ENCODE results near the gene ZBTB32.

The ZBTB32 gene

DNA sequence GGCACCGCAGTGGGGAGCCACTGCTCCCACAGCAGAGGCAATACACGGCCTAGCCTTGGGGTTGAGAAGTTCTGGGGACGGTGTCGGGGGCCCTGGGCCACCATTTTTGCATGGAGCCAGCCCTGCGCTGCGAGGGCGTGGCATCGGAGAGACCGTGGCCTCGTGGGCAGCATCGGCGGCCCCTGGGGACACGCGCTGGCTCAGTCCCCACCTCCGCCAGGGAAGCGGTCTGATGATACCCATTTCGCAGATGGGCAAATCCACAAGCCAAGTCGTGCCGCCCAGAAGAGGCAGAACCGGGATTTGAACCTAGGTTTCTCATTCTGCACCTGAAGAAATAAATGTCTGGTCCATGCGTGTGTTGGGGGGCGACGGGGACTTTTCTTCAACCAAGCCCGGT, 39.2 kb upstream of the ZBTB32 start:
- DNase-seq (ENCODE audit: low read depth in 2 of 2): no peak
- H3K4me3 ChIP-seq (replicated peaks in 1 of 2; ENCODE audit: low read depth in 2 of 2, low read length in 2 of 2): no peak overlapping the region
- TF ChIP-seq CTCF (IDR thresholded peaks at IDR 0.05; ENCODE audit: low read depth, low read length): no peak

DNA sequence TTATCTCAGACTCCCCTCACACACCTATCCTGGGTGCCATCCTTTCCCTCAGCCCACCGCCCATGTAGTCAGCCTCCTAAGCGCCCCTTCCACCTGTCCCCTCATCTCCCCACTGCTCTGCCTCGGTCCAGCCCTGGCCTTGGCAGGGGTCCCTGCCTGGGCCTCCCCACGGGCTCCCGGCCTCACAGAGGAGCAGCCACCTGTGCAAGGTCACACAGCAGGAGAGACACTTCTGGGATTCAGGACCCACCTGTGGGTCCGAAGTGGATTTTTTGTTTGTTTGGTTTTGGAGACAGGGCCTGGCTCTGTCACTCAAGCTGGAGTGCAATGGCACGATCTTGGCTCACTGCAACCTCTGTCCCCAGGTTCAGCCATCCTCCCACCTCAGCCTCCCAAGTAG, 38.8 kb upstream of the ZBTB32 start:
- TF ChIP-seq CTCF (IDR thresholded peaks at IDR 0.05; ENCODE audit: low read depth, low read length): no peak
- DNase-seq (ENCODE audit: low read depth in 2 of 2): no peak
- no peak overlapping the region for H3K4me3 ChIP-seq (replicated peaks in 1 of 2; ENCODE audit: low read depth in 2 of 2, low read length in 2 of 2)

- DNase-seq (ENCODE audit: low read depth in 2 of 2): no peak
- TF ChIP-seq CTCF (IDR thresholded peaks at IDR 0.05; ENCODE audit: low read depth, low read length): no peak
- no peak within 1 kb of the TSS for H3K4me3 ChIP-seq (replicated peaks in 1 of 2; ENCODE audit: low read depth in 2 of 2, low read length in 2 of 2)
These were observed 38.0 kb upstream of the ZBTB32 start, which contains the start of gene UPK1A for GRCh38 chr19:35666251-35666913. TSS of gene UPK1A (plus strand) at chr19:35666517. CDS start at chr19:35666813, 296 bp downstream.

DNA sequence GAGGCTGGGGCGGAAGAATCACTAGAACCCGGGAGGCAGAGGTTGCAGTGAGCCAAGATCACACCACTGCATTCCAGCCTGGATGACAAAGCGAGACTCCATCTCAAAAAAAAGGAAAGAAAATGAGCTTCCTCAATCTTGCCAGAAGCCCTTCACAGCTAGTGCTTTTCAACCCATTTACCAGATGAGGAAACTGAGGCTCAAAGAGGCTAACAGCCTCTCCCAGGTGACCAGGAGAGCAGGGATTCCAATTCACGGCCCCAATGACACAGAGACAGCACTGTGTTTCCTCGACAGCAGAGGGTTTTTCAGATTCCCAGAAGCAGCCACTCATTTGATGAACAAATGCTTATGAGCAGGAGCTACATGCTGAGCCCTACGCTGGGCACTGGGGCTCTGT, 34.8 kb upstream of the ZBTB32 start:
- no peak for TF ChIP-seq CTCF (IDR thresholded peaks at IDR 0.05; ENCODE audit: low read depth, low read length)

DNA sequence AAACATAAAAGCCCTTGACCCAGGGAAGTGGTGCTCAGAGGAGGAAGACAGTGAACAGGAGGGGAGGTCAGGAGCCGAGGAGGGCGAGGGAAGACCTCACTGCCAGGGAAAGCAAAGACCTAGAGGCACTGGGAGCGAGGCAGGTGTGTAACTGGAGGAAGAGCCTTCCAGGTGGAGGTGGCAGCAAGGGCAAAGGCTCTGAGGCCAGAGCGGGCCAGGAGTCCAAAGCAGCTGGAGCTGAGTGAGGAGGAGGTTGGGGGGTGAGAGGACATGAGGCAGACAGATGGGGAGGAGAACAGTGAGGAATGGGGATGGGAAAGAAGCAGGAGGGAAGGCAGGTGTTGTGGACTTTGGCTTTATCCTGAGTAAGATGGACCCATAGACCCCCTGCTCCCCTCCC, 34.4 kb upstream of the ZBTB32 start:
- H3K4me3 ChIP-seq (replicated peaks in 1 of 2; ENCODE audit: low read depth in 2 of 2, low read length in 2 of 2): no peak overlapping the region
- DNase-seq (ENCODE audit: low read depth in 2 of 2): no peak
- TF ChIP-seq CTCF (IDR thresholded peaks at IDR 0.05; ENCODE audit: low read depth, low read length): no peak

More for the DNA sequence above, 34.8 kb upstream of the ZBTB32 start:
- no peak for DNase-seq (ENCODE audit: low read depth in 2 of 2)
- H3K4me3 ChIP-seq (replicated peaks in 1 of 2; ENCODE audit: low read depth in 2 of 2, low read length in 2 of 2): no peak overlapping the region

- no peak for TF ChIP-seq CTCF (IDR thresholded peaks at IDR 0.05; ENCODE audit: low read depth, low read length)
- DNase-seq (ENCODE audit: low read depth in 2 of 2): no peak
- no peak overlapping the region for H3K4me3 ChIP-seq (replicated peaks in 1 of 2; ENCODE audit: low read depth in 2 of 2, low read length in 2 of 2)
These were observed 33.7 kb upstream of the ZBTB32 start for GRCh38 chr19:35670686-35671085.

DNA sequence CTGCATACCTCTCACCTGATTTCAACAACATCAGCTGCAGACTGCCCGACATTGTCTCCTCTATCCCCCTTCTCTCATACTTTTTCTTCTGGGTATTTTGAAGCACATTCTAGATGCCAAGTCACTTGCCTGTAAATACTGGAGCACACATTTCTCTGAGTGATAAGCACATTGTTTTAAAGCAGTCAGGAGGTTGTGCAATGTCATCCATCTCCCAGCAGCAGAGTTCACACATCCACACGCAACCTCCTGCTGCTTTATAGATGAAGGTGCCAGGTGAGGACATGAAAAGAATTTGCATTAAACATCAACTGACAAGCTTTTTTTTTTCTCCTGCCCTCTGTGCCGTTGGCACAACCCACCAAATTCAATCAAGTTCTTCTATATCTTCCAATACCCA, 32.5 kb upstream of the ZBTB32 start:
- H3K4me3 ChIP-seq (replicated peaks in 1 of 2; ENCODE audit: low read depth in 2 of 2, low read length in 2 of 2): no peak overlapping the region
- peak; percentile 6 to 45 for DNase-seq (ENCODE audit: low read depth in 2 of 2)
- no peak for TF ChIP-seq CTCF (IDR thresholded peaks at IDR 0.05; ENCODE audit: low read depth, low read length)
